Measurements from ENCODE around the gene RWDD2A. TPM values are rescaled to one million over a fixed set of nuclear protein-coding genes. Genes with fewer than 3 reads are reported as not detected.

The RWDD2A gene
- total RNA-seq, 6 experiments from 2014 or later, result 4.0 to 5.1 (median 4.3) TPM

DNA sequence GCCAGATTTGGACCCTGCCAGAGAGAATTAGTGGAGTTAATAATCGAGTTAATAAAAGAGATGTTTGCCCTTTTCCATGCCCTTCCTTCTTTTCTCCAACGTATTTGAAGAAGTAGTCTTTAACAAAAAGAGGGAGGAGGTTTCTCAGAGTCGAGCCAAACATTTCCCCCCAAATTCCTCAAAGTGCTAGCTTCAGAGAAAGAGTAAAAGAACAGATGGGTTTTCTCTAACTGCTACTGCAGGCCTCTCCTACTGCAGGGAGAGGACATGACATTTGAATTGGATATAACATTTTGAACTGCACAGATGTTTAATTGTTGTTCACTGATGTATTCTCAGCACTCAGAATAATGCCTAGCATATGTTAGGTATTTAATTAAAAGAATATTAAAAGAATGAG is 25.5 kb downstream of the RWDD2A start:
- Mint-ChIP-seq H3K4me1 (ENCODE audit: low read depth) (peaks cover 33% of the 10 kb centered on the region), H3K9me3 (no peaks in the 10 kb centered on the region)
- TF ChIP-seq, protein P1, sequence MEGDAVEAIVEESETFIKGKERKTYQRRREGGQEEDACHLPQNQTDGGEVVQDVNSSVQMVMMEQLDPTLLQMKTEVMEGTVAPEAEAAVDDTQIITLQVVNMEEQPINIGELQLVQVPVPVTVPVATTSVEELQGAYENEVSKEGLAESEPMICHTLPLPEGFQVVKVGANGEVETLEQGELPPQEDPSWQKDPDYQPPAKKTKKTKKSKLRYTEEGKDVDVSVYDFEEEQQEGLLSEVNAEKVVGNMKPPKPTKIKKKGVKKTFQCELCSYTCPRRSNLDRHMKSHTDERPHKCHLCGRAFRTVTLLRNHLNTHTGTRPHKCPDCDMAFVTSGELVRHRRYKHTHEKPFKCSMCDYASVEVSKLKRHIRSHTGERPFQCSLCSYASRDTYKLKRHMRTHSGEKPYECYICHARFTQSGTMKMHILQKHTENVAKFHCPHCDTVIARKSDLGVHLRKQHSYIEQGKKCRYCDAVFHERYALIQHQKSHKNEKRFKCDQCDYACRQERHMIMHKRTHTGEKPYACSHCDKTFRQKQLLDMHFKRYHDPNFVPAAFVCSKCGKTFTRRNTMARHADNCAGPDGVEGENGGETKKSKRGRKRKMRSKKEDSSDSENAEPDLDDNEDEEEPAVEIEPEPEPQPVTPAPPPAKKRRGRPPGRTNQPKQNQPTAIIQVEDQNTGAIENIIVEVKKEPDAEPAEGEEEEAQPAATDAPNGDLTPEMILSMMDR (IDR thresholded peaks at IDR 0.05), result no peak

DNA sequence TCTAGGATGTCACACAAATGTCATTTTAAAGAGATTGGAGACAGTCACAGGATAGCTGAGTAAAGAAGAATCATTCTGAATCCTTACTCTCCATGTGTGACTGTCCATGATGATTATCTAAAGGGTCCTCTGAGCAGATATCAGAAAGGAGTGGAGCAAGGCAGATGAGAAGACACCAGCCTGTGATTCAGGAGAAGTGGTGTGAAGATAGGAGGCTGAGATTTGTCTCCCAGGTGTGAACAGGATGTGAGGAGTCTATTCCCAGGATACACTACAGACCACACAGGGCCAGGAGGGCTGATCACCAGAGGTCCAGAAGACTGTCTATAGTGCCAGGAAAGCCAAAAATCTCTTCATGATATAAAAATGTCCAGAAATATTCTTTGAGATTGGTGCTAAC is 27.0 kb downstream of the RWDD2A start:
- Mint-ChIP-seq H3K4me1 (ENCODE audit: low read depth) (peaks cover 31% of the 10 kb centered on the region), H3K27me3 (ENCODE audit: insufficient read depth) (no peaks in the 10 kb centered on the region), H3K36me3 (ENCODE audit: low read depth) (no peaks in the 10 kb centered on the region), H3K27ac (peak overlapping the region; percentile 4; the same call in 1 of the 2 replicates), H3K4me3 (no peak overlapping the region), H3K9me3 (no peaks in the 10 kb centered on the region)
- DNase-seq, result no peak
- TF ChIP-seq, protein P1 (IDR thresholded peaks at IDR 0.05), result no peak

More for the DNA sequence above, 25.5 kb downstream of the RWDD2A start:
- no peak for DNase-seq
- Mint-ChIP-seq H3K27ac (no peak overlapping the region), H3K36me3 (ENCODE audit: low read depth) (no peaks in the 10 kb centered on the region), H3K4me3 (no peak overlapping the region), H3K27me3 (ENCODE audit: insufficient read depth) (no peaks in the 10 kb centered on the region; the same call in 1 of the 2 replicates)

DNA sequence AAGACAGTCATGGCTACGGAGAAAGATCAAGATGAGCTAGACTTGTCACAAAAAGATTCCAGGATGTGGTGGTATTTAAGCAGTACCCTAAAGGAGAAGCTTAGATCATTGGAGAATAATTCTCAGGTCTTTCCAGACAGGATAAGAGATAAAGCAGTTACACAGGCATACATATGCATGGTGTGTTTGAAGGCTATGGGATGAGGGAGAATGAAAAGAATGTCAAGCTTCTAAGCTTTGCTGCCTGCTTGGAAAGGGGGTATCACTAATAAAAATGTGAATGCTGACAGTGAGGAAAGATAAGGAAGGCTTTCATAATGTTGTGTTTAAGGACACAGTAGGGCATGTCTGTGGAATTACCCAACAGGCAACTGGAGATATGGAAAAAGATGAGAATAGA is 28.1 kb downstream of the RWDD2A start:
- Mint-ChIP-seq H3K27me3 (ENCODE audit: insufficient read depth) (no peaks in the 10 kb centered on the region), H3K4me1 (ENCODE audit: low read depth) (peaks cover 22% of the 10 kb centered on the region), H3K27ac (peak overlapping the region; percentile 6; the same call in 1 of the 2 replicates), H3K9me3 (no peaks in the 10 kb centered on the region), H3K4me3 (no peak overlapping the region), H3K36me3 (ENCODE audit: low read depth) (no peaks in the 10 kb centered on the region)
- TF ChIP-seq, protein P1 (IDR thresholded peaks at IDR 0.05), result no peak
- no peak for DNase-seq

DNA sequence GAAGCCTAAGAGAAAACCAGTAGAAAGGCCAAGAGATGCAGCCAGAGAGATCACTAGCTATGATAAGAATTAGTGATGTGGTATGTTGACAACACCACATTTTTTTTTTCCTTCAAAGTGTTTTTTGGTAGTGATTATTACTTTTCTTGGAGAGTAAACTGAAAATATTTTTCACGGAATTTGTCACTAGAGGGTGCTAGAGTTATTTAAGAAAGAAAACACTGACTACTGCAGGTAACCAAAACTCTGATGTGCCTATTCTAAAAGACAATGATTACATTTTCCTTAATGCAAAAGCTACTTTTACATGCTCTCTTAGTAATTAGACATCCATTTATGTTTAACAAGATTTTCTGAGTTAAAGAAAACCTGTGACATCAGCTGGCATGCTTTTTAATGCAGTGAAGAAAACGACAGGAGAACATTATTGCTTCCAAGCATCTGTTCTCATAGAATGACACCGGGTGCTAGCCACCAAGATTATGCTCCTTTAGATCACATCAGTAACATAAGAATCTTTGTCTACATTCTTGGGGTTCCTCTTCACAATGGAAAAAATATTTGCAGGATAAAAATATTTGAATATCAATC is 28.8 kb downstream of the RWDD2A start:
- Mint-ChIP-seq H3K9me3 (no peaks in the 10 kb centered on the region), H3K4me3 (no peak overlapping the region), H3K27me3 (ENCODE audit: insufficient read depth) (no peaks in the 10 kb centered on the region), H3K36me3 (ENCODE audit: low read depth) (no peaks in the 10 kb centered on the region), H3K27ac (no peak overlapping the region), H3K4me1 (ENCODE audit: low read depth) (peaks cover 21% of the 10 kb centered on the region)
- TF ChIP-seq, protein P1 (IDR thresholded peaks at IDR 0.05), result peak; percentile 82
- DNase-seq, result peak; percentile 49

DNA sequence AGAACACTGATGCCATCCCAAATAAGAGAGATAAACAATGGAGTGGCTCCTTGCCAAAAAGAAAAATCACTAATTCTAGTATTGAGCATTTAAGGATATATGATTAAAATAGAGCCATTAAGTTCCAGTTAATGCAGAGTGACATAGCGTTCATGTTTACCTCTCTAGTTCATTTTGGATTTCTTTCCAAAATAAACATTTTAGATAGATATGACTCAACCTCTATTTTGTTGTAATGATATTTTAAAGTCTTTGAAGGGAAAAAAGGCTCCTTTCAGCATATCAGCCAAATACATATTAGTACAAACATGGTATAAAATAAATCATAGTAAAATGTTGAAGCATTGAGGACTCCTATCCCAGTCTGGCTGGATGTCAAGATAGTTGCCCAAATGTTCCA is 33.4 kb downstream of the RWDD2A start:
- Mint-ChIP-seq H3K27me3 (ENCODE audit: insufficient read depth) (no peaks in the 10 kb centered on the region), H3K9me3 (no peaks in the 10 kb centered on the region), H3K4me3 (no peak overlapping the region), H3K4me1 (ENCODE audit: low read depth) (peaks cover 21% of the 10 kb centered on the region), H3K36me3 (ENCODE audit: low read depth) (0 out of 2 replicates have a peak, but pooled peaks cover 5% of the 10 kb centered on the region), H3K27ac (no peak overlapping the region)
- TF ChIP-seq, protein P1 (IDR thresholded peaks at IDR 0.05), result no peak
- DNase-seq, result no peak

Data from HFFc6 (cell line).